A549 treated with AZD9567 at 1 μM for 4 hours (cell line): ENCODE results near the gene TSPY4. TPM values are rescaled to one million over a fixed set of nuclear protein-coding genes. Genes with fewer than 3 reads are reported as not detected.

Source experiments
- total RNA-seq: library from RNA; stranded (reverse); fragments of 200-300 nt; extraction: Qiagen RNA extraction; gene quantifications from 5 replicates; pipeline ENCODE4 v1.2.3, GENCODE V29; 2022; ENCODE audit not compliant: insufficient read depth

TSPY4 gene, protein sequence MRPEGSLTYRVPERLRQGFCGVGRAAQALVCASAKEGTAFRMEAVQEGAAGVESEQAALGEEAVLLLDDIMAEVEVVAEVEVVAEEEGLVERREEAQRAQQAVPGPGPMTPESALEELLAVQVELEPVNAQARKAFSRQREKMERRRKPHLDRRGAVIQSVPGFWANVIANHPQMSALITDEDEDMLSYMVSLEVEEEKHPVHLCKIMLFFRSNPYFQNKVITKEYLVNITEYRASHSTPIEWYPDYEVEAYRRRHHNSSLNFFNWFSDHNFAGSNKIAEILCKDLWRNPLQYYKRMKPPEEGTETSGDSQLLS
- not detected in 5 replicates for total RNA-seq

DNA sequence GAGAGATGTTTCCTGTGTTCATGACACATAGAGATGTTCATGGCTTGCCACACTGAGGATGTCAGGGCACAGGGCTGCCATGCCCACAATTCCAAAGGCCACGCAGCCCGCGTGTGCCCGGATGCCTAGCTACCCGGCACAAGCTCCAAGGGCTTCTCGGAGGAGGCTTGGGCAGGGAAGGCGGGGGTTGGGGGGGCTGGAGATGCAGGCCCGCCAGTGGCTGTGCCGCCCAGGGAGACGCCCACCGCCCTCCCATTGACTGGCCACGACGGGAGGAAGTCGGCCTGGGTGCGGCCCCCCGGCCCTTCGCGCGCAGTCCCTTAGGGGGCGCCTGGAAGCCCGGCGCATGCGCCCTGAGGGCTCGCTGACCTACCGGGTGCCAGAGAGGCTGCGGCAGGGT is at the start of gene TSPY4:
Gene TSPY4 (plus strand): TSS at position 301 of the 400 bp plus-strand sequence. CDS start 46 bp downstream, at position 347.

DNA sequence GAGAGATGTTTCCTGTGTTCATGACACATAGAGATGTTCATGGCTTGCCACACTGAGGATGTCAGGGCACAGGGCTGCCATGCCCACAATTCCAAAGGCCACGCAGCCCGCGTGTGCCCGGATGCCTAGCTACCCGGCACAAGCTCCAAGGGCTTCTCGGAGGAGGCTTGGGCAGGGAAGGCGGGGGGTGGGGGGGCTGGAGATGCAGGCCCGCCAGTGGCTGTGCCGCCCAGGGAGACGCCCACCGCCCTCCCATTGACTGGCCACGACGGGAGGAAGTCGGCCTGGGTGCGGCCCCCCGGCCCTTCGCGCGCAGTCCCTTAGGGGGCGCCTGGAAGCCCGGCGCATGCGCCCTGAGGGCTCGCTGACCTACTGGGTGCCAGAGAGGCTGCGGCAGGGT is 20.2 kb downstream of the TSPY4 start, which contains the start of gene TSPY8:
Gene TSPY8 (plus strand): TSS at position 301 of the 400 bp plus-strand sequence. CDS start 46 bp downstream, at position 347.

Other genes with a start within 250 kb of the TSPY4 start
- not detected in 5 replicates for gene TSPY8, start 20.3 kb downstream of the TSPY4 start, total RNA-seq
- gene TSPY3, start 61.0 kb downstream of the TSPY4 start, total RNA-seq, result not detected in 5 replicates
- not detected in 5 replicates for gene TSPY1, start 129.5 kb downstream of the TSPY4 start, total RNA-seq
- not detected in 5 replicates for gene TSPY9, start 149.8 kb downstream of the TSPY4 start, total RNA-seq
- not detected in 5 replicates for gene TSPY10, start 190.4 kb downstream of the TSPY4 start, total RNA-seq